HG02852 (cell line): Measurements from ENCODE around the gene DHDH.

Experiments
- ATAC-seq: cut with Tn5 transposase; IDR thresholded peaks from one replicate; pipeline ENCODE4 v1.9.1; 2021; ENCODE audit warnings: mild to moderate bottlenecking, moderate library complexity; ENCODE audit not compliant: unreplicated experiment

The DHDH gene

DNA sequence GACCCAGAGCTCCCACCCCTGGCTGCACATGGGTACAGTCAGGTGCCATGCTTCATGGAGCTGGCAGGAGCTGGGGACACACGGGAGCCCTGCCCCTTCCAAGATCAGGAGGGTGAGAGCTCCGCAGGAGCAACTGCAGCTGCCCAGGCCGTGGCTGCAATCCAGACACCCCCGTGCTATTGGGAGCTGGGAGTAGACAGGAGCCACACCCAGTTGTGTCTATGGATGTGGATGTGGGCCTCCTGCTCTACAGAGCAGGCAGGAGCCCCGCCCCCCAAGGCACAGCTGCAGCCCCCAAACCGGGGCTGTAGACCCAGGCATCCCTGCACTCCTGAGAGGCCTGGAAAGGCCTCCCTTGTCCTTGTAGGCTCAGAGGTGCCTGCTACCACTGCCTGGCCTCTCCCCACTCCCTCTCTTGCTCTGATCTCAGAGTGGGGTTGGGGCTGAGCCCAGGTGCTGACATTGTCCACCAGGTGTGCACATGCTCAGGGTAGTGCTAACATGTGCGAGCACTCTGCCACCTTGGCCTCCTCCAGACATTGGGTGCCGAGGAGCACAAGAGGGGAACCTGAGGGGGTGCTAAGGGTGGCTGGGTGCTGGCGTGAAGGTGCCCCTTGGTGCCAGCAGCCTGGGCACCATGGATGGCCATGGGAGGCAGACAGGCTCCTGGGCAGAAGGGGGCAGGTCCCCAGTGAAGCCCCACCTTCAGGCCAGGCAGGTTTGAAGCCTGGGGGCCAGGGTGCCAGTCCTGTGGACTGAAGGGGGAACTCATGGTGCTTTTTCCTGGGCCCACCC is 13.2 kb downstream of the DHDH start:
- ATAC-seq, result no peak

- no peak for ATAC-seq
These were observed 13.7 kb downstream of the DHDH start for GRCh38 chr19:48947258-48947542.

DNA sequence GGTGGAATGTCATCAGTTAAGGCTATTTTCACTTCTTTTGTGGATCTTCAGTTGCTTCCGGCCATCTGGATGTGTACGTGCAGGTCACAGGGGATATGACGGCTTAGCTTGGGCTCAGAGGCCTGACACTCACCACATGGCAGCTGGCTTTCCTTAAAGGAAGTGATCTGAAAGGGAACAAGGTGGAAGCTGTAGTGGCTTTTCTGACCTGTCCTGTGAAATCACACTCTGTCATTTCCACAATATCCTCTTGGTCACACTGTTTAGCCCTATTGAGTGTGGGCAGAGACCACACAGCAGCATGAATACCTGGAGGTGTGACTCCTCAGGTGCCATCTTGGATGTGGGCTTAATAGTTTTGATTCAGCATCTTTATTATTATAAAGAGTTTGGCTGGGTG is 16.7 kb downstream of the DHDH start:
- ATAC-seq, result no peak

- ATAC-seq, result no peak
These were observed 17.5 kb downstream of the DHDH start for GRCh38 chr19:48950830-48951519.

GRCh38 chr19:48953141-48953540 is 19.6 kb downstream of the DHDH start:
- no peak for ATAC-seq

DNA sequence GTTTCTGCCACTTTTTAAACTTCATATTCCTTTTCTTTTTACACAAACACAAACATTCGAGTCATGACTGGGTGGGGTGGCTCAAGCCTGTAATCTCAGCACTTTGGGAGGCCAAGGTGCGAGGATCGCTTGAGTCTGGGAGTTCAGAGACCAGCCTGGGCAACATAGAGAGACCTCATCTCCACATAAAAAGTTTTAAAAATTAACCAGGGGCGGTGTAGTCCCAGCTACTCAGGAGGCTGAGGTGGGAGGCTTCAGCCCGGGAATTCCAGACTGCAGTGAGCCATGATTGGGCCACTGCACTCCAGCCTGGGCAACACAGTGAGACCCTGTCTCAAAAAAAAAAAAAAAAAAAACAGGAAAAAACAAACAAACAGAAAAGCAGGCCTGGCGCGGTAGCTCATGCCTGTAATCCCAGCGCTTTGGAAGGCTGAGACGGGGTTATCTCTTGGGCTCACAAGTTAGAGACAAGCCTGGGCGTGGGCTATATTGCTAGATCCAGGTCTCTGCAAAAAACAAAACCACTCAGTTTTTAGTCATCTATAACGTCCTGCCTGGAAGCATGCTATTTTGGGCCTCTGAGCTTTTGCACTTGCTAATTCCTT is 20.6 kb downstream of the DHDH start:
- no peak for ATAC-seq

DNA sequence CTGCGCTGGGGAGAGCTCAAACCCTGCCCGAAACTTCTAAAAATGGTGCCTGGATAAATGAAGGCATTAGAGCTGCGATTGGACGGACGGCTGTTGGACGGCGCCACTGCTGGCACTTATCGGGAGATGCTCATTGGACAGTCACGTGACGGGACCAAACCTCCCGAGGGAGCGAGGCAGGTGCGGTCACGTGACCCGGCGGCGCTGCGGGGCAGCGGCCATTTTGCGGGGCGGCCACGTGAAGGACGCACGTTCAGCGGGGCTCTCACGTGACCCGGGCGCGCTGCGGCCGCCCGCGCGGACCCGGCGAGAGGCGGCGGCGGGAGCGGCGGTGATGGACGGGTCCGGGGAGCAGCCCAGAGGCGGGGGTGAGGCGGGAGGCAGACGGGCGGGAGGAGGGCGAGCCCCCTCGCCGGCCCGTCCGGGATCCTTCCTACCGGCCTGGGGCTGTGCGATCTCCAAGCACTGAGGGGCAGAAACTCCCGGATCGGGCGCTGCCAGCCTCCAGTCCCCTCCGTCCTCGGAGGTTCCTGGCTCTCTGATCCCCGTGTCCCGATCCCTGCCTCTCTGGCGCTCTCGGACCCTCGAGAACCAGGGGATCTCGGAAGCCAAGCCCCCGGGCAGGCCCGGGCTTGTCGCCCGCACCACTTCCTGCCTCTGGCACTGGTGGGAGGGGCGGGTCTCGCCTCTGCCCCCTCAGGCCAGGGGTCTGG is 21.3 kb downstream of the DHDH start, which contains the start of gene BAX:
TSS of gene BAX (plus strand) at position 281 of the 713 bp plus-strand sequence. CDS start at position 335, 54 bp downstream.
- ATAC-seq, result peak; percentile 65

- no peak for ATAC-seq
These were observed 21.9 kb downstream of the DHDH start for GRCh38 chr19:48955308-48955958.

- ATAC-seq, result no peak
These were observed 24.5 kb downstream of the DHDH start for GRCh38 chr19:48958006-48958405.

- ATAC-seq, result no peak
These were observed 26.1 kb downstream of the DHDH start for GRCh38 chr19:48959341-48960239.

- no peak for ATAC-seq
These were observed 27.7 kb downstream of the DHDH start for GRCh38 chr19:48961051-48961649.

- ATAC-seq, result no peak
These were observed 28.2 kb downstream of the DHDH start for GRCh38 chr19:48961673-48962028.

DNA sequence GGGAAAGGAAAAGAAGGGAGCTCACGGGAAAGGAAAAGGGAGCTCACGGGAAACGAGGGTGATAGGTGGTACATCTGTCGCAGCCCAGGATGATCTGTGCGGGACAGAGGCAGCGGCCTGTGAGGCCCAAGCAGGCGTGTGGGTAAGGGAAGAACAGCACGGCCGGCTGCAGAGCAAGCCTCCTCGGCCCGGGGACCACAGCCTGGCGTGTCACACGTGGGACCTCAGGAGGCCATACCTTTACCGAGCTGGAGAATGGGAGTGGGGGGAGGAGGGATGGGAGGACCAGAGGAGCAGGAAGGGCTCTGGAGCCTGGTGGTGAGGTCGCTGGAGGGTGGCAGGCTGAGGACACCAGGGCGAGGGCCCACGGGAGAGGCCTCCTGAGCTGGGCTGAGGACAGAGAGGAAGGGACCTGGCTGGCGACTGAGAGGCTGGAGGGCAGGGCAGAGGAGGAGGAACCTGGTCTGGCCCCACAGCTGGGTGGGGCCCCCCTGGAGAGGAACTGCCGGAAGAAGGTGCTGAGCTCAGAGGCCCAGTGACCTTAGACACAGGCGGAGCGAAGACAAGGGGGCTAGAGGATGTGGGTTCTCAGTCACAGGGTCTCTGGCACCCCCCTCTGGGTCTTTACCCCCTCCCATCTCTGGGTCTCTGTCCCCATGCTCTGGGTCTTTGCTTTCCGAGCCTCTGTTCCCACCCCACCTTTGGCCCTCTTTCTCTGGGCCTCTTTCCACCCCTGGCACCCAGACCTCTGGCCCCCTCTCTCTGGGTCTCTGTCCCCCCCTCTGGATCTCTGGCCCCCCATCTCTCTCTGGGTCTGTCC is 28.7 kb downstream of the DHDH start:
- ATAC-seq, result peak; percentile 35

DNA sequence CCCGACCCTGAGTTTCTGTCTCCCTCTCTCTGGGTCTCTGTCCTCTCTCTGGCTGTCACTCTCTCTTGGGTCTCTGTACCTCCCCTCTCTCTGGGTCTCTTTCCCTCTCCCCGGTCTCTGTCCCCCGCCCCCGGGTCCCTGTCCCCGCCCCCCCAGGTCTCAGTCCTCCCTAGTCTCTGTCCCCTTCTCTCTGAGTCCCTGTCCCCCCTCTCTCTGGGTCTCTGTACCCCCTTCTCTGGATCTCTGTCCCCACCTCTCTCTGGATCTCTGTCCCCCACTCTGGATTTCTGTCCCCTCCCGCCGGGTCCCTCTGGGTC is 29.3 kb downstream of the DHDH start:
- ATAC-seq, result no peak

DNA sequence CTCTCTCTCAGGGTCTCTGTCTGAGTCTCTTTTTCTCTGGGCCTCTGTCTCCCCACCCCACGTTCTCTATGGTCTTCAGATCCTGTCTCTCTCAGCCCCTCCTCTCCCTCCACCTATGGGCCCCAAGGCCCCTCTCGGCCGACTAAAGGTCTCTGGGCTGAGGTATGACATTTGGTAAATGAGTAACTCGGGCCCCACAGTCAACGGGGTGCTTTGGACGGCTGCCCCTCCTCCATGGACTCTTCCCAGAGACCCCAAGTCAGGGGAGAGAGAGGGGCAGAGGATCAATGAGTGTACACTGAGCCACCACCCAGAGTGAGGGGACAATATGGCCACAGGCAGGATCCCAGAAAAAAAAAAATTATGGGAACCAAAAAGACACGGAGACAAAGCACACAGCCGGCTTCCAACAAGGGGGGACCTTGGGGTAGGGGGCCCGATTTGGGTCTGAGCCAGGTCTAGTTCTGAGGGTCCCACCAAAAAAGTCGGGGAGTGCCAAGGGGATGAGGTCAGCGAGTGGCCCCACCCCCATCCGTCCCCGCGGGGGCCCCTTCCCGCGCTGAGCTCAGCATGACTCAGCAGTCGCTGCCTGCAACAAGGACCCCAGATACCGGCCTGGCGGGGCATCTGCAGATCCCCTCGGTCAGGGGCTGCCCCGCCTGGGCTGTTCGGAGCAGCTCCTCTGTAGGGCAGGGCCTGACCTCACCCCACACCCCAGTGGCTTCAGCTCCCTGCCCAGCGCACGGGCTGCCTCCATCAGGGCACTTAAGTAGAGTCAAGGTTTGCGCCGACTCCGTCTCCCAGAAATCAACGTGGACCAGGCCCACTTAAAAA is 30.1 kb downstream of the DHDH start:
- no peak for ATAC-seq

DNA sequence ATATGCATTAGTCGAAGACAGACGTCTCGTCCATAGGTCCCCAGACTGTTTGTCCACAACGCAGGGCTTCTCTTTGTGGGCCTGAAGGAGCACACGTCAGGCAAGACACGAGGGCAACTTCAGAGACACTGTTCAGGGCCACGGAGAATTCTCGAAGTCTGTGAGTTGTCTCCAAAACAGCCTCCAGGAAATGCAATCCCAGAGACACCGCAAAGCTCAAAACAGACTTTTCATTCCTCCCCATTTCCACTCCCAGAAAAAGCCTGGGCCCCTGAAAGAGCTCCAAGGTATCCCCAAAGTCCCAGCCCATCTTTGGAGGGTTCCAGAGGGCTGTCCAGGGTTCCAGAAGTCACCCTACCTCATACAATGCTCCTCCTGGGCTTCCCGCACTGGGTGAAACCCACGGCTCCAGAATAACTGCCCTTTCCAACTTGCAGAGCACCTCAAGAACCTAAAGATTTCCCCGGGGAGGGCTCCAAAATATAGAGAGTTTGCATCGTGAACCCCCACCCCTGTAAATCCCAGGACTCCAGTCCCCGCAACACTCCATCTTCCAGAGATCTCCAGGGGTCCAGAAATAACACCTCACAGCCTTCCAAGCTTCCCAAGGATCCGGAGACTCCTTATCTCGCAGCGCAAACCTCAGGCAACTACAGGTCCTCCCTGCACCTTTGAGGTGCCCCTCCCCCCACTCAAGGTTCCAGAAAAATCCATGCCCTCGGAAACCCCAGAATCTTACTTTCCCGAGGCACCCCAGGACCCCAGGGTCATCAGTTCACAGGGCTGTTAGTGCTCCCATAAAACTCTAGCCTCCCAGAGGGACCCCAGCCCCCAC is 30.9 kb downstream of the DHDH start:
- no peak for ATAC-seq
